GM06990 (cell line): Measurements from ENCODE around the gene WDR5B.
"Not testable (repeated sequence)": the region's sequence is repeated elsewhere in the genome, so short reads cannot be mapped to it uniquely, and the experiment has no call there.

Source experiments
- DNase-seq: peaks from one replicate; pipeline ENCODE4 v3.0.0-alpha.2; 2011; ENCODE audit not compliant: insufficient read length; ENCODE audit errors: extremely low read depth
- H3K27me3 ChIP-seq: replicated peaks from 2 replicates; pipeline ENCODE4 v1.6.0; 2011; ENCODE audit warnings: low read length; ENCODE audit not compliant: control insufficient read depth, insufficient read depth
- H3K36me3 ChIP-seq: 2 replicates; pipeline ENCODE4 v1.5.1; 2011; ENCODE audit warnings: low read length; ENCODE audit not compliant: control insufficient read depth, insufficient read depth
- H3K4me3 ChIP-seq: replicated peaks from 2 replicates; pipeline ENCODE4 v1.5.1; 2011; ENCODE audit warnings: low read depth, mild to moderate bottlenecking, control low read depth, low read length
- TF ChIP-seq, protein P1 (sequence below): IDR thresholded peaks from 2 replicates; pipeline ENCODE4 v1.5.1; 2011; ENCODE audit warnings: low read length, control low read depth, mild to moderate bottlenecking, inconsistent platforms; ENCODE audit not compliant: insufficient read depth, poor library complexity, severe bottlenecking

The WDR5B gene

DNA sequence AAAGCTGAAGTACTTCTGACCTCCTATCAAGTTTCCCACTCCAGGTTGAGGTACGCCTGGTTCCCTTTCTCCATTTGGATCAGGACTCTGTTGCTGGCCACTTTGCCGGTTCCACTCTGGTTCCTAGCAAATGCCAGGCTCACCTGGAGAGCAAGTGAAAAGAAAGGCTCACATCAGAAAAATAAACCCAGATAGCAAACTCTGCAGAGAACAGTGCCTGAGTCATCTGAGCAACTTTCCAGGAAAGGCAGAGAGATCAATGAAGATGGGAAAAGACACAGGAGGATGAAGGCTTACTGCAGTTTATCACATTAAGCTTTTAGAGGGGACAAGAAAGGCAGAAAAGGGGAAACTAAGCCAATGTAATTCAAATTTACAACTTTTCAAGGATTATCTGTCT lies 41.8 kb upstream of the WDR5B start:
- no peak overlapping the region for H3K4me3 ChIP-seq
- no peaks in the 10 kb centered on the region for H3K27me3 ChIP-seq
- TF ChIP-seq, protein P1, sequence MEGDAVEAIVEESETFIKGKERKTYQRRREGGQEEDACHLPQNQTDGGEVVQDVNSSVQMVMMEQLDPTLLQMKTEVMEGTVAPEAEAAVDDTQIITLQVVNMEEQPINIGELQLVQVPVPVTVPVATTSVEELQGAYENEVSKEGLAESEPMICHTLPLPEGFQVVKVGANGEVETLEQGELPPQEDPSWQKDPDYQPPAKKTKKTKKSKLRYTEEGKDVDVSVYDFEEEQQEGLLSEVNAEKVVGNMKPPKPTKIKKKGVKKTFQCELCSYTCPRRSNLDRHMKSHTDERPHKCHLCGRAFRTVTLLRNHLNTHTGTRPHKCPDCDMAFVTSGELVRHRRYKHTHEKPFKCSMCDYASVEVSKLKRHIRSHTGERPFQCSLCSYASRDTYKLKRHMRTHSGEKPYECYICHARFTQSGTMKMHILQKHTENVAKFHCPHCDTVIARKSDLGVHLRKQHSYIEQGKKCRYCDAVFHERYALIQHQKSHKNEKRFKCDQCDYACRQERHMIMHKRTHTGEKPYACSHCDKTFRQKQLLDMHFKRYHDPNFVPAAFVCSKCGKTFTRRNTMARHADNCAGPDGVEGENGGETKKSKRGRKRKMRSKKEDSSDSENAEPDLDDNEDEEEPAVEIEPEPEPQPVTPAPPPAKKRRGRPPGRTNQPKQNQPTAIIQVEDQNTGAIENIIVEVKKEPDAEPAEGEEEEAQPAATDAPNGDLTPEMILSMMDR = no peak
- DNase-seq = no peak
- H3K36me3 ChIP-seq = peaks cover 4% of the 10 kb centered on the region

DNA sequence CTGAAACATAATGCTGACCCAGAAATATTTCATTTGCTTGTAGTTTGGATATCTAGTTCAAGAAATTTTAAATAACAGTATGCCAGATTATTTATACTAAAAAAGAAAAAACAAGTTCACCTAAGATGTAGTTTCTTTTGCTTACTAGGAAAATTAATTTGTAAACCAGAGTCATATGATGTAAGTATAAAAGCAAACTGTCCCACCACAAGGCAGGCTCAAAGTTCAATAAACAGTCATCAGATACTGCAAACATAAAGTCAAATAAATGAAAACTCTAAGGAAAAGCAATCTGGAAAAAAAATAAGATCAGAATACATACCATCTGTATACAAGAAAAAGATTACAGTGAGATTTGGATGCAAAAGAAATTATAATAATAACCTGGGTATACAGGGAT lies 40.2 kb upstream of the WDR5B start:
- Histone ChIP-seq H3K4me3 (no peak overlapping the region), H3K36me3 (peaks cover 4% of the 10 kb centered on the region), H3K27me3 (no peaks in the 10 kb centered on the region)
- TF ChIP-seq, protein P1 = no peak
- DNase-seq = no peak

DNA sequence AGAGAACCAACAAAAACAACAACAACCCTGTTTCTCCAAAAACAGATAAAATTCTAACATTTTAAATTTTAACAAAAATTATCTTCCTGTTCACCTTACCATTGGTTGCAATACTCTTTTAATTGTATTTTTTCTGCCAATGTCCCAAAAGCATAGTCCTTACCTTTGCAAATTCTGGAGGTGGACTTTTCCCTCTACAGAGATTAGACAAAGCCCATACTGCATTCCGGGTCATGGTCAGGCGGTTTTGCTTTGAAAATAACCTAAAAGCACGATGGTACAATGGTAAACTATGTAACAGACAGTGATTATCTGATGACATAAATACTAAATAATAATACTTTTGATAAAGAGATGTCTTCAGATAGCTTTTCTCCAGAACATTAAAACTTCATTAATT lies 35.5 kb upstream of the WDR5B start:
- TF ChIP-seq, protein P1 = no peak
- no peak for DNase-seq
- Histone ChIP-seq H3K27me3 (no peaks in the 10 kb centered on the region), H3K4me3 (no peak overlapping the region), H3K36me3 (peaks cover 3% of the 10 kb centered on the region)

DNA sequence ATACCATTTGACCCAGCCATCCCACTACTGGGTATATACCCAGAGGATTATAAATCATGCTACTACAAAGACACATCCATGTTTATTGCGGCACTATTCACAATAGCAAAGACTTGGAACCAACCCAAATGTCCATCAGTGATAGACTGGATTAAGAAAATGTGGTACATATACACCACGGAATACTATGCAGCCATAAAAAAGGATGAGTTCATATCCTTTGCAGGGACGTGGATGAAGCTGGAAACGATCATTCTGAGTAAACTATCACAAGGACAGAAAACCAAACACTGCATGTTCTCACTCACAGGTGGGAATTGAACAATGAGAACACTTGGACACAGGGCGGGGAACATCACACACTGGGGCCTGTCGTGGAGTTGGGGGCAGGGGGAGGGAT lies 32.4 kb upstream of the WDR5B start:
- not testable (repeated sequence) for DNase-seq, H3K36me3 ChIP-seq, H3K4me3 ChIP-seq, H3K27me3 ChIP-seq

DNA sequence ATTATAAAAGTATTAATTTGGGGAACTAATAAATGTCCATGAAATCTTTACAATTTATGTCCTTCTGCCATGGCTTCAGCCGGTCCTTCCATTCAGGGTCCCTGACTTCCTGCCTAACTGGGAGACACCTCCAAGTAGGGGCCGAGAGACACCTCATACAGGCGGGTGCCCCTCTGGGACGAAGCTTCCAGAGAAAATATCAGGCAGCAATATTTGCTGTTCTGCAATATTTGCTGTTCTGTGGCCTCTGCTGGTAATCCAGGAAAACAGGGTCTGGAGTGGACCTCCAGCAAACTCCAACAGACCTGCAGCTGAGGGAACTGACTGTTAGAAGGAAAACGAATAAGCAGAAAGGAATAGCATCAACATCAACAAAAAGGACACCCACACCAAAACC lies 28.6 kb upstream of the WDR5B start:
- not testable (repeated sequence) for DNase-seq, H3K4me3 ChIP-seq, H3K27me3 ChIP-seq, H3K36me3 ChIP-seq

DNA sequence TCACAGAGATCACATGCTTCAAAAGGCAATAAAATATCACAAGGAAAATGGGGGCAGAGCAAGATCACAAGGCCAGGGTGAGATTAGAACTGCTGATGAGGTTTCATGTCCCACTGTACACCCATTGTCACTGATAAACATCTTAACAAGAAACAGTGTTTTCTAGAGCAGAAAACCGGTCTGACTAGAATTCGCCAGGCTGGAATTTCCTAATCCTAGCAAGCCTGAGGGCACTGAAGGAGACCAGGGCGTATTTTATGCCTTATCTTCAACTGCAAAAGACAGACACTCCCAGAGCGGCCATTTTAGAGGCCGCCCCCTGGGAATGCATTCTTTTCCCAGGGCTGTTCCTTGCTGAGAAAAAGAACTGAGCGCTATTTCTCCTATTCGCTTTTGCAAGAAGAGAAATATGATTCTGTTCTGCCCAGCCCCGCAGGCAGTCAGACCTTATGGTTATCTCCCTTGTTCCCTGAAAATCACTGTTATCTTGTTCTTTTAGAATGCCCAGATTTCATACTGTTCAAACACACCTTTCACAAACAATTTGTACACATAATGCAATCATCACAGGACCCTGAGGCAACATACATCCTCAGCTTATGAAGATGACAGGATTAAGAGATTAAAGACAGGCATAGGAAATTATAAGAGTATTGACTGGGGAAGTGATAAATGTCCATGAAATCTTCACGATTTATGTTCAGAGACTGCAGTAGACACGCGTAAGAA lies 28.1 kb upstream of the WDR5B start:
- not testable (repeated sequence) for DNase-seq, H3K36me3 ChIP-seq, H3K27me3 ChIP-seq, H3K4me3 ChIP-seq

DNA sequence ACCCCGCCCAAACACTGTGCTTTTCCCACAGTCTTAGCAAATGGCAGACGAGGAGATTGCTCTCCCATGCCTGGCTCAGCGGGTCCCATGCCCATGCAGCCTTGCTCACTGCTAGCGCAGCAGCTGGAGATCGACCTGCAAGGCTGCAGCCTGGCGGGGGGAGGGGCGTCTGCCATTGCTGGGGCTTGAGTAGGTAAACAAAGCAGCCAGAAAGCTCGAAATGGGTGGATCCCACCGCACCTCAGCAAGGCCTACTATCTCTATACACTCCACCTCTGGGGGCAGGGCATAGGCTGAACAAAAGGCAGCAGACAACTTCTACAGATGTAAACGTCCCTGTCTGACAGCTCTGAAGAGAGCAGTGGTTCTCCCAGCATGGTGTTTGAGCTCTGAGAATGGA lies 27.2 kb upstream of the WDR5B start:
- no peak overlapping the region for H3K4me3 ChIP-seq
- TF ChIP-seq, protein P1 = no peak
- no peaks in the 10 kb centered on the region for H3K27me3 ChIP-seq
- DNase-seq = no peak
- peaks cover 4% of the 10 kb centered on the region for H3K36me3 ChIP-seq
